ENCODE data around the gene MME.

Gene MME

DNA sequence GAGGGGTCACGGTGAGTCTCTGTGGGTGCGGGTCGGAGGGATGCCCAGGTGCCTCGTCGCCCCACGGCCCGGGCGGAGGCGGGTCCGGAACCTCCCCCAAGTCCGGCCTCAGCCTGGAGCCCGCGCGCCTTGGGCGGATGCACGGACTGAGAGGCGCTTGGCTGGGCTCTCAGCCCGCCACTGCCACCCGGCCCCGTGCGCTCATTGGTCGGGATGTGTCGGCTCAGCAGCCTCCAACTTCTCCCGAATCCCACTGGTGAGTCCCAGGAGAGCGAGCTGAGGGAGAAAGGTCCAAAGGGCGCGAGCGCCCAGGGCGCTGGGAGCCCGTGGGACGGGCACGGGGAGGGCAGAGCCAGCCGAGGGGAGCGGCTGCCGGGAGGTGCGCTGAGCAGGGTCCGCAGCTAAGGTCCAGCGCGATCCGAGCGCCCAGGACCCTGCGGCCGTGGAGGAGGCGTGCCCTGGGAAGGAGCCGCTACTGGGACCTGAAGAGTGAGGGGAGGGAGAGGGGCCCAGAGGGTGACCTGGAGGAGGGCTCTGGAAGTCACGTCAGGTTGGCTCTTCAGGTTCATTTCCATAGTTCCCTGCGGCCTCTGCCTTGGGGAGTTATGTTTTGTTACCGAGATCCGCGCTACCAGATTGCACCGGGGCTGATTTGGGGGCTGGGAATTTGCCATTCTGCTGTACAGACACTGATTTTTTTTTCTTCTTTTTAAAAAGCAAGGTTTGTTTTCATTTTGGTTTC, at the start of gene MME:
MME (plus strand) TSS at position 574 of the 742 bp plus-strand sequence. CDS start 3,849 bp downstream, outside the sequence.
- DNase-seq: no peak

DNA sequence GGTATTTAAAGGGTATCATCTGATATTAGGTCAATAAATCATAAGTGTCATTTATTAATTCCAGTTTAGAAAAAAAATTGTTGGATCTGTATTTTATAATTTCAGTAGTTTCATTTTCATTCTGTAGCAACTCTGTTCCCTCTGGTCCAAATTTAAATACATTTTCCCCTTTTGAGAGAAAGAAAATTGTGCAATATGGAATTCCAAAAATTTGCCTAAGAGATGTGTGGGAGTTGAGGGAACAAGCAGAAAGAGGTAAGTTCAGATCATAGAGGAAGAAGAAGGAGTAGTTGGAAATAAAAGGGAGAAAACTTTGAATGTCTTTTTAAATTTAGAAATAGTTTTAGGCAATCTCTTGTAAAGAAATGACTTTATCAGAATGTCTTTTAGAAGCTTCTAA, 48.9 kb upstream of the MME start:
- no peak for DNase-seq

DNA sequence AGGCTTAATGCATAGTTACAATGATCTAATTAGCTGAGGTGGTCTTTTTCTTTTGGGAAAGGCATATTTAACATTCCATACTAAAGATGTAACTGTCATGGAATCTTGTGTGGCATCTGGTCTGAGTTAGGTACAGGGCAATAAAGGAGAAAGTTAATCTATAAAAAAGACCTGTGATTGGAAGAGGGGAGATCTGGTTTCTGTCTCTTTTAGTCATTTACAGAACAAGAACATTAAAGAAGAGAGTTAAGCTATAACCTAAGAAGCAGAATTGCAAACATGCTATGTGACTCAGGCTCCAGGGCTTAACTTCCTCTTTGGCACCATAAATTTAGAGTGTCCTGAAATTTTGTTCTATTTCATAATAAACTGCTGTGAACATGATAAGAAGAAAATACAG, 47.2 kb upstream of the MME start:
- no peak for DNase-seq

DNA sequence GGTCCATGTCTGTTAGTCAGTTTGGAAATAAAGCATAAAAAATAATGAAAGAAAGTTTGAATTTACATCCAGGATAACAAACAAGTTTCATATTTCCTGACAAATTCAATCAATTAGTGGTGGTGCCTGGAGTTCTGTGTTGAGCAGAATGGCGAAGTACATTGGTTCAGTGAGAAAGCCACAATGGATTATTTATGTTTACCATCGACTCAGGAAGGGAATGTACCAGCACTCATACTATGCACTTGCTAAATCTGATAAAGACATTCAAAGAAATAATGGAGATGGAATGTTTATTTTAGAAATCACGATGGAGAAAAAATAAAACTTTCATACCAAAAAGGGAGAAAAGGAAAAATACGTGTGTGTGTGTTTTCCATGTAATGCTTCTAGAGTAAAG, 45.3 kb upstream of the MME start:
- DNase-seq: no peak

DNA sequence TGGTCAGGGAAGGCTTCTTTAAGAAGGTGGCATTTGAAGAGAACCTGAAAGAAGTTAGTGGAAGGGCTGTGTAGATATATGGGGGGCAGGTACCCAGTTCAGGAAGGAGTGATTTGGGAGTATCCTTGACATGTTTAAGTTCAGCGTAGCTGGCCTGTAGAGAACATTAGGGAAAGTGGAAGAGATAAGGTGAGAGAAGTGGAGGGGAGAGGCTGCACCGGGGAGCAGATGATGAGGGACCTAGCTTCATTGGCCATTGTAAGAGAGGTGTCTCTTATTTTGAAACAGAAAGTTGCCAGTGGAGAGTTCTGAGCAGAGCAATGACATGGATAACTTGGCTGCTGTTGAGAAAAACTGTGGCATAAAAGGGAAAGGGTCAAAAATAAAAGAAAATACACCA, 44.6 kb upstream of the MME start:
- DNase-seq: no peak

DNA sequence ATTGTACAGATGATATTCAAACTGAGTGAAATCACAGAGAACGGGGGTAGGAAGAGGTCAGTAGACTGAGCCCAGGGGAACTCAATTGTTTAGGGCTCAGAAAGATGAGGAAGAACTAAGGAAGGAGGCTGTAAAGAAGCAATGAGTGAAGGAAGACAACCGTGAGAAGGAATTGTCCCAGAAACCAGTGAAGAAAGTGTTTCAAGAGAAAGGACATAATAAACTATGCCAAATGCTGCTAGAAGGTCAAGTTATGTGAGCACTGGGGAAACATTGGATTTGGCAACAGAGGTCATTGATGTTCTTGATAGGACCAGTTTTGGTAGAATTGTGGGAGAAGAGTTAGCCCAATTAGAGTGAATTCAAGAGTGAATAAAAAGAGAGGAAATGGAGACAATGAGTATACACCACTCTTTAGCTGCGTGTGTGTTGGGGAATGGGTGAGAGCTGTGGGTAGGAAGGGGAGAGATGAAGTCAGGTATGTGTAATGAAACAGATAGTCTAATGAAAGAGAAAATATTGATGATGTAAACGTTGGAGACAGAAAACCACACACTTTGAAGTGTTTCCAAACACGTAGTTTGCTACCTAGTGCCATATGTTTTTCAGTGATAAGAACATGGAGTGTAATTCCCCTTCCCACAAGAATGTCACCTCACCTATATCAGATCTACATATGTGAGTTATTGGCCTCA, 42.5 kb upstream of the MME start:
- DNase-seq: no peak

DNA sequence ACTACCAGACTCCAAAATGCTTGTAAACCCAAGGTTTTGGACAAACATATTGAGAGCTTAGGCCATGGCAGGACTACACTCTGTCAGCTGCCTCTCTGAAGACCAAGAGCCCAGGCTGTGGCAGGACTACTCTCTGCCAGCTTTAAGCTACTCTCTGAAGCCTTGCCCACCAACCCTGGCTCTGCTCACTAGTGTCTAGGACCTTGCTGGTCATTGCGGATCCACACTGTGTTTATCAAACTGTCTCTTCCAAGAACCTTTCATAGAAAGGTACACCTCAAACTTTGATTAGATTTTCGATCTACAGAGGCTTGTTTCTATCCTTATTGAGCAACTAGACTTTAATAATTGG, 41.9 kb upstream of the MME start:
- no peak for DNase-seq

DNA sequence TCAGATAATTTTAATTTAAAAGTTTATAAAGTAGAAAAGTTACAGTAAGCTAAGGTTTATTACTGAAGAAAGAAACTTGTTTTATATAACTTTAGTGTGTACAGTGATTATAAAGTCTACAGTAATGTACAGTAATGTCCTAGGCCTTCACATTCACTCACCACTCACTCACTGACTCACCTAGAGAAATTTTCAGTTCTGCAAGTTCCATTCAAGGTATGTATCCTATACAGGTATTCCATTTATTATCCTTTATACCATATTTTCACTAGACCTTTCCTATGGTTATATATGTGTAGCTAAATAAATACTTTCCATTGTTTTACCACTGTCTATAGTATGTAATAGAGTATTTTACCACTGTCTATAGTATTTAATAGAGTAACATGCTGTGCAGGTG, 33.2 kb upstream of the MME start:
- DNase-seq: no peak

DNA sequence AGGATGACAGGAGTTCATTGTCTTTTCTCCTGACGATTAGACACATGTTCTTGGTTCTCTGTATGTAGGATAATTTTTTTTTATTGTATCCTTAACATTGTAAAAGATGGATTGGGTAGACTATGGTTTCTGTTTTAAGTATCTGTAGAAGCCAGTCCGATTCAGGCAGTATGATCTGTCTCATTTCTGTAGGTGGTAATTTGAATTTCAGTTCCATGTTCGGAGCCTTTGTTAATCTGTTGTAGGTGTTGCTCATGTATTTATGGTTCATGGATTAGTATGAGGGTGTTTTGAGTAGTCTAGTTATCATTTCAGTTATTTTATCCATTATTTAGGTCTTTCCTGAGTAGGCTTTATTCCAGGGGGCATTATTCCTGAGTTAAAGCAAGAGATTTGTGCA, 32.4 kb upstream of the MME start:
- DNase-seq: no peak

DNA sequence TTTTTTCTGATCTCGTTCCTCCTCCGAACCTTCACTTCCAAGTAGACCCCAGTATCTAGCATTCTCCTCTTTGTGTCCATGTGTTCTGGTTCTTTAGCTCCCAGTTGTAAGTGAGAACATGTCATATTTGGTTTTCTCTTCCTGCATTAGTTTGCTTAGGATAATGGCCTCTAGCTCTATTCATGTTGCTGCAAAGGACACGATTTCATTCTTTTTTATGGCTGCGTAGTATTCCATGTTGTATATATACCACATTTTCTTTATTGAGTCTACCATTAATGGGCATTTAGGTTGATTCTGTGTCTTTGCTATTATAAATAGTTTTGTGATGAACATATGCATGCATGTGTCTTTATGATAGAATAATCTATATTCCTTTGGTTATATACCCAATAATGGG, 30.2 kb upstream of the MME start:
- no peak for DNase-seq

DNA sequence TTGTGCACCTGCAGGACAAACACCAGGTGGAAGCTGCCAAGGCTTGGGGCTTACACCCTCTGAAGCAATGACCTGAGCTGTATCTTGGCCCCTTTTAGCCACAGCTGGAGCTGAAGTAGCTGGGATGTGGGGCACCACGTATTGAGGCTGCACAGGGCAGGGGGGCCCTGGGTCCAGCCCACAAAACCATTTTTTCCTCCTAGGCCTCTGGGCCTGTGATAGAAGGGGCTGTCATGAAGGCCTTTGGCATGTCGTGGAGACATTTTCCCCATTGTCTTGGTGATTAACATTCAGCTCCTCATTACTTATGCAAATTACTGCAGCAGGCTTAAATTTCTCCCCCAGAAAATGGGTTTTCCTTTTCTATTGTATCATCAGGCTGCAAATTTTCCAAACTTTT, 27.6 kb upstream of the MME start:
- no peak for DNase-seq

DNA sequence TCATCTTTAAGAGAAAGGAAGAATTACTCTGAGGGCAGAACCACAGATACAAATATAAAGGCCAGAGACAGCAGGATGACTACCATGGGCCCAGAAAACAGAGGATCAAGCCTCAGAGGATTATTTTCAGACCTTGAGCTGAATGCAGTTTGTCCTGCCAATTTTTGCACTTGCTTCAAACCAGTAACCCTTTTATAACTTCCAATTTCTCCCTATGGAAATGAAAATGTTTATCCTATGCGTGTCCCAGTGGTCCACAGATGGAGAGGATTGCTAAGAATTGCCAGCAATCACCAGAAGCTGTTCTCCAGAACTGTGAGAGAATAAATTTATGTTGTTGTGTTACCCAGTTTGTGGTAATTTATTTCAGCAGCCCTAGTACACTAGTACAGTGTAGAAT, 26.4 kb upstream of the MME start:
- no peak for DNase-seq

DNA sequence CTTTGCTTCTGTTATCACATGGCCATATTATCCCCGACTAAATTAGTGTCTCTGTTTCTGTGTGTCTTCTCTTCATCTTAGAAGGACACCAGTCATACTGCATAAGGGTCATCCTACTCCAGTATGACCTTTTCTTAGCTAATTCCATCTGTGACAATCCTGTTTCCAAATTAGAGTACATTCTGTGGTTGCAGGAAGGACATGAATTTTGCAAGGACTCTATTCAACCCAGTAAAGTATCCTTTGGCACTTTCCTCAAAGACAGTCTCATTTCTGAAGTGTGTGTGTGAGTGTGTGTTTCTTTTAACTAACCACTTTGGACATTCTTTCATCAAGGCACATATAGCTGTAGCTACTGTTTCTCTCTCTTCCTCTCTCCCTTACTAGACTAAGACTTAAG, 15.2 kb upstream of the MME start:
- no peak for DNase-seq

DNA sequence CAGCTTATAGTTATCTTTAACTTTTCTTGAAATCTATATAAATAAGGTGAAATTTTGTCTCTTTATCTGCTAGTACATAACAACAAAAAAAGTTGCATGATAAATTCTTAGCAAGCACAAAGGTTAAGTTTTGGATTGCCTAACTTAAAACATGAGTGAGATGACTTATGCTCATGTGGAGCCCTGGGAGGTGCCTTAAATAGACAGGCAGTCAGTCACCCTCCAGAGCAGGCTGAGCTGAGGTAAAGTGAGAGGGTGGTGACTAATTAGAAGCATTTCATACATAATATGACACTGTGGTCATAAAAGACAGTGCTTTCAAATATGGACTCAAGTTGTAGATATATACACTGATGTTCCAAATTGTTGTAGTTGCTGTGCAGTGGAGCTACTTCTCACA, 14.6 kb upstream of the MME start:
- DNase-seq: no peak

DNA sequence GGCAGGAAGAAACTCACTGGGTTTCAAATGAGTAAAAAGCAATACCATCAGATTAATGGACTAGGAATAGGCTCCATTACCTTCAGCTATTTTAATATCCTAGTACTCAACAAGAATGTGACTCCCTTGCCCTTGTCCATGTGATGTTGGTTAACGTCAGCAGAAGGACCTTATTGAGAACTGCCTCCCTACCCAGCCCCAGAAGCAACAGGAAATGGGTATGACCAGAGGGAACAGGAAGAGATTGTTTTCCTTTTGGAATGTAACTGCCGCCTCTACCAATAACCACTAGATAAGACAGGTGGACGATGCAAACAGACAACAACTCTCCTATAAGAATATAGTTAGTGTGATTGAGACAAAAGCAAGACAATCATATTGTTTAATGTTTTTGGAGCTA, 10.4 kb upstream of the MME start:
- DNase-seq: no peak

DNA sequence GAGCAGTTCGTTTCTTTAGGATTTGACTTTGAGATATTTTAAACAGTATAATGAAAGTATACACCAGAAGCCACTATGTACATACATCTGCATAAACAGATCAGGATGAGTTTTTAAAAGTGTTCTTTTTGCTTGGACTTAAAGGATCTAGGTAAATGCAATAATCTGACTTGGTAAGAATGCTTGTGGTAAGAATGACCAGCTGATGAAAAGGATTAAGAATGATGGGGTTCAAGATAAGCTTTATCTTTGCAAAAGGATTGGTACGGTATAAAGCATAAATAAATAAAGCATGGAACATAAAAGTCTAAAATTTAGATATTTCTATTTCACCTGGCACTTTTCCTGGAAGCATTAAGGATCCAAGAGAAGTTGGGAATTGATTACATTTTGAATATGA, 9.8 kb upstream of the MME start:
- DNase-seq: no peak

DNA sequence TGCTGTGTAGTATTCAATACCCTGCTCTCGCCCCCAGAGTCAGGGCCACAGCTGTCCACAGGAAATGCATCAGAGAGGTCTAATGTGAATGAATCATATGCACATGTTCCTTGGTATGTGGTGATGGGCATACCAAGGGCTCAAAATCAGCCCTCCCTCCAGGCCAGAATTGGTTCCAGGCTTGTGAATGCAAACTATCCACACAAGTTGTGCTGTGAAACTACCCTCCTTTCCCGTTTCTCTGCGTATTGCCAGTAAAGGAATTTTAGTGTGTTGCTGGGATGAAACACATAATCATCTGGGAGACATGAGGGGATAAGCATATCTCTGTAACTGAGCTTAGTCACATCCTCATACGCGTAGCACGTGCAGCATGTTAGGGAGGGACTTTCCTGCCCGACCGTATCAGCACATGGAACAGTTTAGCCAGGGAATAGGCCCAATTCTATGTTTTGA, 9.2 kb upstream of the MME start:
- DNase-seq: no peak

DNA sequence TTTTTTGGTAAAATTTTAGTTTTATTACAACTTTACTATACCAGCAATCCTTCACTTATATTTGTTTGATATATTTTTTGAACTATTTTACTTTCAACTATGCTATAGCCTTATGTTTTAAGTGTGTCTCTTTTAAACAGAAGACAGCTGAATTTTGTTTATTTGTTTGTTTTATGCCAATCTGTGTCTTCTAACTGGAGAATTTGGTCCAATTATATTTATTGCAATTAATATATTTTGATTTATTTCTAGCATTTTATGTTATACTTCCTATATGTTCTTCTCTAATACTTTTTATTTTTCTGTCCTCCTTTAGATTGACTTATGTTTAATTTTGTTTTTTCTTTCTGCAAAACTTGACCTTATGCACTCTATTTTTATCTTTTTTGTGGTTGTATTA, 4.9 kb upstream of the MME start:
- no peak for DNase-seq

DNA sequence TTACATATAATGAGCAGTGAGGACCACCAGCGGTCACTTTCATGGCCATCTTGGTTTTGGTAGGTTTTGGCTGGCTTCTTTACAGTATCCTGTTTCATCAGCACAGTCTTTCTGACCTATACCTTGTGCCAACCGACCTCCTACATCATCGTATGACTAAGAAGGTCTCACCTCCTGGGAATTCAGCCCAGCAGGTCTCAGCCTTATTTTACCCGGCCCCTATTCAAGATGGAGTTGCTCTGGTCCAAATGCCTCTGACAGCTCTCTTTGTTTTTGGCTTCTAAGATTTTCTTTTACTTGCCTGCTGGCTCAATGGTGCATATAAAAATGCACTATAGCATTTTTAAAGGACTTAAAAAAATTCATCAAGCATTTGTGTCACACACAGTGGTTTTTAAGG, 3.2 kb upstream of the MME start:
- DNase-seq: no peak

DNA sequence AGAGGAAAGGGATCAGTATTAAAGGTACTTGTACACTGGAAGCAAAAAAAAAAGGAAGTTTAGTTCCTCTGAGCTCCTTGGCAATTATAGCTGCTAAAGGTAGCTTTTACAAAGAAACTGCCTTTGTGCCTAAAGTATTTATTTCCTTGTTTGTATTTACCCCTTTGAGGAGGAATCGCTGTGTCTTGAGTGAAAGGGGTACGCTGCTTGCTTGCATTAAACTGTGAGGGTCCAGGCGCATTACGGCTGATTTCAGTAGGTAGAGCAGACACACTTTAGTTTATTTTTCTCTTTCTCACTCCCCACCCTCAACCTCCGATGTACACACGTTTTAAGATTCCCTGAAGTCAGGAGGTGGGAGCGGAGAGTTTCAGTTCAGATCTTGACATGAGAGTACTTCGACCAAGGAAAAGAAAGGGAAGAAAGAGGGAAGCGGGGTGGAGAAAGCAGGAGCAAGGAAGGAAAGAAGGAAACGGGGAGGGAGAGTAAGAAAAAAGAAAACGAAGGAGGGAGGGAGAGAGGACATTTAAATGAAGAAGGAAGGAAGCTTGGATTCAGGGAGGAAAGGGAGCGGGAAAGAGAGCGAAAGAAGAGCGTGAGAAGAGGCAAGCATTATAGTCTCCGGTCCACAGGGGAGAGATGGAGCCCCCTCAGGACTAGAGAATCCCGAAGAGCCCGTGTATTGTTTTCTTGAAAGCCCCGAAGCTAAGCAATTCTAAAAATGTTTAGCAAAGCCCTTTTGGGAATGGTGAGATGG, 1.2 kb upstream of the MME start:
- DNase-seq: no peak

DNA sequence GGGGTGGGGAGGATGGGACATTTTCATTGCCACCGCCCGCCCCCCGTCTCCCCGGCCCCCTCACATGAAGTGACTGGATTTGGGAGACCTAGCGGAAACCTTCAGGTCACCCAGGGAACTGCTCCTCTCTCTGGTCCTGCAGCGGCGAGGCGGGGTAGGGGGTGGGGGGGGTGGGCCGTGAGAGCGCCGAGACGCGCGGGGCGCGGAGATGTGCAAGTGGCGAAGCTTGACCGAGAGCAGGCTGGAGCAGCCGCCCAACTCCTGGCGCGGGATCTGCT, 712 bp upstream of the MME start:
- no peak for DNase-seq

DNA sequence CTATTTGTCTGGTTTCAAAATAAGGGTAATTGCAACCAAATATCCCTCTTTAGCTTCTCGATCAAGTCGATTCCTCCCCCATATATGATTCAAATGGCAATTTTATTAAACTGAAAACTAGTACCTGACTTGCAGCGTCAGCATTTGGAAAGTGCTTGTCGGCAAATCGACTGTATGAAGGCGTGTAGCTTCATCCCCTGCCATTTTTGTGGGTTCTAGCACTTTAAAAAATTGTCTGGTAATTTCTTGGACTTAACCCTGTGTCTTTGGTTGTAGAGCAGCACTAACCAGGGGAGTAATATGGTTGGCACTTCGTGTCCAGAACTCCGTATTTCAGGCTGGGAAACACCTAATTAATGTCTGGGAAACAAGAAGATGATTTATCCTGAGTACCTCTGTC, 573 bp downstream of the MME start:
- no peak for DNase-seq

DNA sequence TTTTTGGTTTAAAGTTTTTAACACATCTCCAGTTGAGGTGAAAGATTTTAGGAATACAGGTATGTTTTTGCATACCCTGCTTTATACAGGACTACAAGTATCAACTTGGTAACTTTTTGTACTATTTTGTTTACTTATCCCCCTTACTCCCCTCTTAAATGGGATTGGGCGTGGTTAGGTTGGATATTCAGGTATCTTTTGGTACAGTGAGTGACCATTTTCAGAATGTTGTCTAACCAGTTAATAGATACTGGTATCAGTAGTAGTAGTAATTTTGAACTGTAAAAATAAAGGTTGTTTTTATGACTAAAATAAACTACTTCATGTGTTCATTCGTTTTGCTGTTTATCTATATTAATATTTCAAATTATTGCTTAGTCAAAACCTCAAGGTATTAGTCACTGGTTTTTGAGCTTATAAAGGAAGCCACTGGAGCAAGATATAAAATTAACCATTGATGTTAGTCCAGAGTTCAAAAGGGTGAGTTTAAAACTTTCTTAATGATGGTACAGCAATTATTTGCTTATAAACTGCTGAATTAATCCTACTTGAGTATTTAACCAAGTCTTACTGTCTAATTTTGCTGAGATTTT, 3.3 kb downstream of the MME start:
- DNase-seq: no peak

DNA sequence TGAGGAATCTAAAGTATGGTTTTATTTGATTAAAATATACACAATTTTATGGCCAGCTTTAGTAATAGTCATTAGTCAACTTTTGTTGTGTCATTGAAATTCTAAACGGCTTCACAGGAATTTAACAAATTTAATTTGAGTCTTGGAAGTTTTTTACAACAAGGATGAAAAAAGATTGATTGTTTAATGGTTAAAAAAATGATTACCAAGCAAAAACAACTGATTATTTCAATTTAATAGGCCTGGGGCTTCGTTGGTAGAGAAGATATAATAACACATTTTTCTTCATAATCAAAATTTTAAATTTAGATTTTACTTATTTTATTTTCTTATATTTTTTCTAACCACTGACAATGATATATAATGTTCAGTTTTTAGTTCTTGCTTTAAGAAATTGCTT, 4.4 kb downstream of the MME start:
- DNase-seq: no peak
